Ammon's horn (tissue), 1 donor: ENCODE measurements around the gene PRKCE.
"Not testable (repeated sequence)": the region's sequence is repeated elsewhere in the genome, so short reads cannot be mapped to it uniquely, and the experiment has no call there.

Source experiments
- DNase-seq: peaks from one replicate; pipeline ENCODE4 v3.0.0-alpha.2; 2016; ENCODE audit warnings: low spot score

Gene PRKCE

GRCh38 chr2:46194856-46195255 lies 543.4 kb downstream of the PRKCE start:
- DNase-seq, result no peak

- DNase-seq, result no peak
Measured at GRCh38 chr2:46195819-46196218, 544.3 kb downstream of the PRKCE start.

- DNase-seq, result no peak
Measured at GRCh38 chr2:46196871-46197462, 545.5 kb downstream of the PRKCE start.

GRCh38 chr2:46197672-46198071 lies 546.2 kb downstream of the PRKCE start:
- no peak for DNase-seq

- no peak for DNase-seq
Measured at GRCh38 chr2:46198164-46198883, 546.8 kb downstream of the PRKCE start.

GRCh38 chr2:46198966-46199365 lies 547.5 kb downstream of the PRKCE start:
- DNase-seq, result no peak

- DNase-seq, result no peak
Measured at GRCh38 chr2:46200100-46200690, 548.7 kb downstream of the PRKCE start.

GRCh38 chr2:46200861-46201605 lies 549.6 kb downstream of the PRKCE start:
- DNase-seq, result no peak

- no peak for DNase-seq
Measured at GRCh38 chr2:46202453-46202852, 551.0 kb downstream of the PRKCE start.

- no peak for DNase-seq
Measured at GRCh38 chr2:46202987-46203386, 551.5 kb downstream of the PRKCE start.

GRCh38 chr2:46203636-46204035 lies 552.2 kb downstream of the PRKCE start:
- DNase-seq, result not testable (repeated sequence)

- no peak for DNase-seq
Measured at GRCh38 chr2:46207591-46207990, 556.1 kb downstream of the PRKCE start.

GRCh38 chr2:46208766-46209165 lies 557.3 kb downstream of the PRKCE start:
- no peak for DNase-seq

- DNase-seq, result no peak
Measured at GRCh38 chr2:46210063-46210462, 558.6 kb downstream of the PRKCE start.

GRCh38 chr2:46211461-46211860 lies 560.0 kb downstream of the PRKCE start:
- DNase-seq, result no peak

GRCh38 chr2:46213906-46214305 lies 562.4 kb downstream of the PRKCE start:
- DNase-seq, result no peak

- DNase-seq, result no peak
Measured at GRCh38 chr2:46216213-46216612, 564.7 kb downstream of the PRKCE start.

GRCh38 chr2:46223514-46223913 lies 572.0 kb downstream of the PRKCE start:
- not testable (repeated sequence) for DNase-seq

GRCh38 chr2:46225150-46225625 lies 573.7 kb downstream of the PRKCE start:
- no peak for DNase-seq

- no peak for DNase-seq
Measured at GRCh38 chr2:46225730-46226129, 574.3 kb downstream of the PRKCE start.

GRCh38 chr2:46226620-46227019 lies 575.1 kb downstream of the PRKCE start:
- DNase-seq, result no peak

- DNase-seq, result no peak
Measured at GRCh38 chr2:46227022-46227421, 575.5 kb downstream of the PRKCE start.
